ENCODE results near the gene MARK1. TPM values are rescaled to one million over a fixed set of nuclear protein-coding genes. Genes with fewer than 3 reads are reported as not detected.

MARK1 gene
- total RNA-seq, 1 donor from 2014 or later, result 7.6 TPM

Small RNA genes lying within 50 kb of the gene (small RNA-seq; reads per million reads assigned to genes)
- not detected for gene RN7SL464P (ENCODE audit: low replicate concordance)

Other genes starting within 250 kb of the MARK1 start
- gene C1orf115, start 162.2 kb downstream of the MARK1 start, total RNA-seq, result 12.7 TPM
- 8.2 TPM for gene MTARC2, start 220.2 kb downstream of the MARK1 start, total RNA-seq

All from skin of body (tissue), 2 donors.